Activated T-cell treated with anti-CD3 and anti-CD28 coated beads for 1 hour (primary cell): ENCODE results near the gene IGF1R.

ENCODE experiments used
- DNase-seq: peaks from one replicate; pipeline ENCODE4 v3.0.0-alpha.2; 2020; ENCODE audit warnings: low read depth

The IGF1R gene

DNA sequence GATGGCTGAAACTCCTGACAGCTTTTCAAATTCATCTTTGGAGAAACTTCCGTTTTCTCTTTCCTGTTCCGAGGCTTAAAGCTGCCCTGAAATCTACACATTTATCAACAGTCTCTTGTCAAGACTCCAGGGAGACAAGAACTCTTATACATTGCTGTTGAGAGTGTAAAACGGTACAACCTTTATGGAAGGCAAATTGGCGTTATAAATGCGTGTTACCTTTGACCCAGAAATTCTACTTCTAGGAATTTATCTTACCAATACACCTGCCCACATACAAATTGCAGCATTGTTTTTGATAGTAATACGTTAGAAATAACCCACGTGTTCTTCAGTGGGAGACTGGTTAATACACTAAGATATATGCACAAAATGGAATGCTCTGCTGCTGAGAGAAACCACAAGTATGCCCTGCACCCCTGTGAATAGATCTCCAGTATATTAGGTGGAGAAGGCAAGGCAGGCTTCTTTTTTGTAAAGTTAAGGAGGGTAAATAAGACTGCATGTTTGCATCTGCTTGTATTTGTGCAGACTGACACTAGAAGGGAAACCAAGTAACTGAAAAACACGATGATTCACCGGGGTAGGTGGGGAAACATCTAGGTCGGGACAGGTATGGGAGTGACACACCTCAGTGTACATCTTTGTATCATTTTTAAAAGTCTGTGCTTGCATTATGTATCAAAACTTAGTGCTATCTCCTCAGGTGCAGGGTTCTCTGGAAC, 97.5 kb downstream of the IGF1R start:
- no peak for DNase-seq

DNA sequence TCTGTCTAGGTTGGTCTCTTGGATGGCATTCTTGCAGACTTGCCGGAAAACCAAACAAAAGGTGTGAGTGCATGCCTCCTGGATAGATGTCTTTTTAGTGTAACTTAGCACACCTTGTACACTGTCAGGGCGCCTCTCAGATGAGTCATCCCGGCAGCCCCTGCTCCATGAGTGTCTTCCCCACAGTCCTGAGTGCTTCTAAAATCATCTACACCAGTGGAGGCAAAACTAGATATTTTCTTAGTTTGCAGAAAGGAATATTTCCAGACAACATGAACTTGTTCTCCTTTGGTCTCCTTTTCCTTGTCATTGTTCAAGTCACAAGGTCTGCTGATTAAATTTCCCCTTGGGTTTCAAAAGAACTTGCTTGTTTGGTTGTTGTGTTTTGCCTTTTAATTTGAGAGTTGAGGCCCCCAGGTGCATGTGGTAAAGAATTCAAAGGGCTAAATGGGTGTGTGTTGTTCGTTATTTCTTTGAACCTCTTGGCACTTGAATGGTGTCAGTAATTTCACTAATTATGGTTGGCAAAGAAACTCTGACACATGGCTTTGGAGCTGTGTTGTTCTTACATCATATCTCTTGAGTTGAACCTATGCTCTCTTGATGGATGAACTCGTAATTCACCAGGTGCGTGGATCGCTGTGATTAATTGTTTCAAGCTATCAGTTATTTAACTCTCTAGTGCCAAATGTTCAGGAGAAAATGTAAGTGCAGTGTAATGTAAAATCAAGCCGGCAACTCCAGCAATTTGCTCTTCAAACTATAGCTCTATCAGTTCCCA, 98.2 kb downstream of the IGF1R start:
- no peak for DNase-seq

DNA sequence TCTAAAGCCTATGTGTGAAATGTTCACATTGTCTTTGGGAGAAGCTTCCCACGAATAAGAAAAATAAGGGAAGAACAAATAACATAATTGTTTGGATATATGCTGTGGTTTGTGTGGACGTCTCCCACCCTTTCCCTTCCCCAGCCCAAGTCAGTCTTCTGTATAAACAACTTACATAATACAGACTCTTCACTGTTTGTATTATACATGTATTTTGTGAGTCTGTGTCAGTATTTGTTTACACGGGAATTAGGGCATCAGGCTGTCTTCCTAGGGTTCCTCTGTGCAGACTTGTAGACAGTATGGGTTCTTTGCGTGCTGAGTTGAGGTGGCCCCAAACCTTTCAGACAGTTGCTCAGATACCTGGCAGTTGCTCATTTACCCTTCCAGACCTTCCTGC, 103.4 kb downstream of the IGF1R start:
- DNase-seq: no peak

- no peak for DNase-seq
Observed at GRCh38 chr15:98753726-98754656, 105.7 kb downstream of the IGF1R start.

DNA sequence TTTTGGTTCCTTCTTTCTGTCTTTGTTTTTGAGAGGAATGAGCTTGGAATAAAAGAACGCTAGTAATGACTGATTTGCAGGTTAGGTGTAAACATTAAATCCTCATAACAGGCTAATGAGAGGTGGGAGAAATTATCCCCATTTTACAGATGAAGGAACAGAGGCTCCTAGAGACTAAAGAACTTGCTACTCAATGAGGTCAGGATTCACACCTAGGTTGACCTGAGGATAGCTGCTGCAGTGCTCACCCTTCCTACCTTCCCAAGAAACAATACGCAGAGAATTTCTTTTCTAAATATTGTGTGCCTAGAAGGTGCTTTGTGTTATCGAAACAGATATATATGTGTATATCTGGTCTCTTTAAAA, 106.3 kb downstream of the IGF1R start:
- no peak for DNase-seq

- DNase-seq: no peak
Observed at GRCh38 chr15:98755138-98755537, 106.8 kb downstream of the IGF1R start.

- DNase-seq: no peak
Observed at GRCh38 chr15:98755781-98756180, 107.4 kb downstream of the IGF1R start.

DNA sequence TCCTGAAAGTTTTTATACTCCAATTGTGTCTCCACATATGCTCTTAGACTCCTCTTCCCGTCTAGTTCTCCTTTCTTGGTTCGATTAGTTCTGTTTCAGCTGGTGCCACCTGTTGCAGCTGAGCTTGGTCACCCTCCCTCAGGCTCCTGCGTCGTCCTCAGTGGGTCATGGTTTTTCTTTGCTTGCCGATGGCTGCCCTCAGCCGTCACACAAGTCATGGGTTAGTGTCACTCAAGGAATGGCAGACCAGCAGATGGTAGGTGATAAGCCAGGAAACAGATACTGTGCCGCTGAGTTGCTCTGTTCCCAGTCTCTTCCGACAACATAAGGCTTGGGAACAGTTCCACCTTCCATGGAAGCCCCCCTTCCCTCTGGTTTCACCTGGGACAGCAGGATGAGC, 109.9 kb downstream of the IGF1R start:
- DNase-seq: no peak

GRCh38 chr15:98759277-98759676, 110.9 kb downstream of the IGF1R start:
- DNase-seq: no peak

- DNase-seq: no peak
Observed at GRCh38 chr15:98760112-98760826, 111.9 kb downstream of the IGF1R start.

- DNase-seq: no peak
Observed at GRCh38 chr15:98760975-98761374, 112.6 kb downstream of the IGF1R start.

- DNase-seq: no peak
Observed at GRCh38 chr15:98763179-98763578, 114.8 kb downstream of the IGF1R start.

- no peak for DNase-seq
Observed at GRCh38 chr15:98764291-98764690, 116.0 kb downstream of the IGF1R start.

- DNase-seq: no peak
Observed at GRCh38 chr15:98765610-98766009, 117.3 kb downstream of the IGF1R start.

- no peak for DNase-seq
Observed at GRCh38 chr15:98767692-98768091, 119.4 kb downstream of the IGF1R start.

GRCh38 chr15:98769867-98770266, 121.5 kb downstream of the IGF1R start:
- DNase-seq: no peak

DNA sequence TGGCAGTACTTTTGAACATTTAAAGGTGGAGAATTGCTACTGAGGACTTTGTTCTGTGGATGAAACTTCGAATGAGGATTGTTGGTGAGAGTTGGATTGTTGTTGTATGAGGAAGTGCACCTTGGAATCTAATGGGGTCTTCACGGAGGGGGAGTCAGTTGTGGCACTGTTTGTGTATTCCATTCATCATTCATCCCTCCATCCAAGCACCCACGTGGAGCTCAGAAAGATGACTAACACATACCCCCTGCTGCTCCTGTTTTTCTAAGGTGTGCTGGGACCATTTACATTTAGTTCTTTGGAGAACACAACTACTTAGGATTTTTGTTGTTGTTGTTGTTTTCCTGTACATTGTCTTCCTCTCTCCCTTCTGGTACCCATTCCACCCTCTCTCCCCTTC, 122.6 kb downstream of the IGF1R start:
- DNase-seq: no peak

DNA sequence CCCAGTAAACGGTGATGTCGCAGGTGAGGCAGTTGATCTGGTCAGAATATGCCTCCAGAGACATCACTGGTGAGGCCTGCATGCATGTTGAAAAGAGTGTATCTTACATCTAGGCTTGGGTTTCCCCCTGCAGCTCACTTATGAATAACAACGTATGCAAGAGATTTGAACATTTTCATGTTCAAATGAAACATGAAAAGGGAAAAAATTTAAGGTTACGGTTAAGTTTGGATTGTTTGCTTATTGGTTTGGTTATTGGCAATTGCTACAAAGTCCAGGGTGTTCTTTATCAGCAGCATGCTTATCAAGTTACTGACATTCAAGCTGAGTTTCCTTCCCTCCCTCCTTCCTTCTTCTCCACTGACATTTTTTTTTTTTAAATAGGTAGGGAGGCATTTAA, 123.2 kb downstream of the IGF1R start:
- no peak for DNase-seq

DNA sequence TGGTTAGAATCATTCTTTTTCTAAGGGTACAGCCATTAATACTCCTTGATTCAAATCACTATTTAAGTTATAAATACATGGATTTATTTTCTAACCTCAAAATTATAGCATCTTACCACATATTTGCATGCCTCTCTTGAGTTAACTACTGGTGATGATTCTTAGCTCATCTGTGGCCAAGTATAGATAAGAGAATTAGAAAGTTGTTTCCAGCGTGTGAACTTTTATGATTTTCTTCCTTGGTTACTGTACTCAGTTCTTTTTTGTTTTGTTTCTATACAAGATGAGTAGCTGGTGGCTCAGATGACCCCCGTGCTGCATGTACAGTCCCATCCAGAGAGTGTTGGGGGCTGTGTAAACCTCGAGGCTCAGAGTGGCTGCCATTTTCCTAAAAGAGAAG, 124.6 kb downstream of the IGF1R start:
- no peak for DNase-seq

DNA sequence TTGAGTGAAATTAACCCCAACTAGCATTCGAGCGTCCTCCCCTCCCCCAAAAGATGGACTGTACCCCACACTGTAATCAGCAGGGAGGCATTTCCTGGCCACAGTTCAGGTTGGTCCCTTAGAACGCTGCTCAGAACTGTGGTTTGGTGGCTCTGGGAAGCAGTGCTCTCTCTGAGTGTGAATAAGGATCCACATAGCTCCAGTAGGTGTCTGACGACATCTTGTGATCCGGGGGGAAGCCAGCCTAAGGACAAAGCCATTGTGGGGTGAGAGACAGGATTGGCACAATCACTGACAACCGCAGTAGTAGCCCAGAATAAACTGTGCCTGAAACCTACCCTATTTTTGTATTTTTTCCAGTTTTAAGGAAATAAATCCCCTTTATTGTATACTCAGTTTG, 125.3 kb downstream of the IGF1R start:
- DNase-seq: no peak

GRCh38 chr15:98774756-98775497, 126.6 kb downstream of the IGF1R start:
- DNase-seq: no peak
